Embryonic facial prominence (tissue), 1 donor: ENCODE data around the gene PRKAG2.
"Not testable (repeated sequence)": the region's sequence is repeated elsewhere in the genome, so short reads cannot be mapped to it uniquely, and the experiment has no call there.

ENCODE experiments used
- DNase-seq: peaks from one replicate; pipeline ENCODE4 v3.0.0-alpha.2; 2016; ENCODE audit errors: extremely low spot score

PRKAG2 gene

GRCh38 chr7:151556592-151556991 lies 320.3 kb downstream of the PRKAG2 start:
- DNase-seq: no peak

GRCh38 chr7:151553356-151553755 lies 323.6 kb downstream of the PRKAG2 start:
- DNase-seq: no peak

GRCh38 chr7:151552352-151553028 lies 324.4 kb downstream of the PRKAG2 start:
- DNase-seq: no peak

- no peak for DNase-seq
Observed at GRCh38 chr7:151551820-151552219, 325.1 kb downstream of the PRKAG2 start.

- no peak for DNase-seq
Observed at GRCh38 chr7:151550656-151551286, 326.1 kb downstream of the PRKAG2 start.

- no peak for DNase-seq
Observed at GRCh38 chr7:151549644-151550043, 327.3 kb downstream of the PRKAG2 start.

- DNase-seq: no peak
Observed at GRCh38 chr7:151549083-151549482, 327.8 kb downstream of the PRKAG2 start.

- DNase-seq: no peak
Observed at GRCh38 chr7:151544183-151544582, 332.7 kb downstream of the PRKAG2 start.

- DNase-seq: no peak
Observed at GRCh38 chr7:151542606-151543130, 334.2 kb downstream of the PRKAG2 start.

- no peak for DNase-seq
Observed at GRCh38 chr7:151541709-151542499, 335.0 kb downstream of the PRKAG2 start.

- no peak for DNase-seq
Observed at GRCh38 chr7:151540146-151540545, 336.8 kb downstream of the PRKAG2 start.

GRCh38 chr7:151539088-151539671 lies 337.7 kb downstream of the PRKAG2 start:
- DNase-seq: no peak

- no peak for DNase-seq
Observed at GRCh38 chr7:151537818-151538561, 338.9 kb downstream of the PRKAG2 start.

GRCh38 chr7:151536178-151536577 lies 340.7 kb downstream of the PRKAG2 start:
- DNase-seq: not testable (repeated sequence)

- DNase-seq: no peak
Observed at GRCh38 chr7:151529842-151530241, 347.1 kb downstream of the PRKAG2 start.

- no peak for DNase-seq
Observed at GRCh38 chr7:151524845-151525244, 352.1 kb downstream of the PRKAG2 start.

- no peak for DNase-seq
Observed at GRCh38 chr7:151524331-151524730, 352.6 kb downstream of the PRKAG2 start.

GRCh38 chr7:151520419-151521261 lies 356.3 kb downstream of the PRKAG2 start:
- DNase-seq: no peak

GRCh38 chr7:151519765-151520418 lies 357.0 kb downstream of the PRKAG2 start, which contains the start of gene RHEB:
RHEB (minus strand) TSS chr7:151519895; CDS start chr7:151519511, 384 bp downstream.
- DNase-seq: peak; percentile 99
